Hematopoietic multipotent progenitor cell (in vitro differentiated cells): ENCODE data around the gene SEC23B. TPM values are rescaled to one million over a fixed set of nuclear protein-coding genes. Genes with fewer than 3 reads are reported as not detected.
"Not testable (repeated sequence)": the region's sequence is repeated elsewhere in the genome, so short reads cannot be mapped to it uniquely, and the experiment has no call there.

Experiments
- DNase-seq, 3 donors: peaks; one replicate each; pipeline ENCODE4 v3.0.0-alpha.2; 2011 to 2015; ENCODE audit warnings: low read depth in 2 of 3, low spot score in 2 of 3
- total RNA-seq: library from RNA; depleted of rRNA; stranded (reverse); fragments of >200 nt; gene quantifications from one replicate; pipeline ENCODE4 v1.2.3, GENCODE V29; 2012

Gene SEC23B
- 53.1 TPM for total RNA-seq

DNA sequence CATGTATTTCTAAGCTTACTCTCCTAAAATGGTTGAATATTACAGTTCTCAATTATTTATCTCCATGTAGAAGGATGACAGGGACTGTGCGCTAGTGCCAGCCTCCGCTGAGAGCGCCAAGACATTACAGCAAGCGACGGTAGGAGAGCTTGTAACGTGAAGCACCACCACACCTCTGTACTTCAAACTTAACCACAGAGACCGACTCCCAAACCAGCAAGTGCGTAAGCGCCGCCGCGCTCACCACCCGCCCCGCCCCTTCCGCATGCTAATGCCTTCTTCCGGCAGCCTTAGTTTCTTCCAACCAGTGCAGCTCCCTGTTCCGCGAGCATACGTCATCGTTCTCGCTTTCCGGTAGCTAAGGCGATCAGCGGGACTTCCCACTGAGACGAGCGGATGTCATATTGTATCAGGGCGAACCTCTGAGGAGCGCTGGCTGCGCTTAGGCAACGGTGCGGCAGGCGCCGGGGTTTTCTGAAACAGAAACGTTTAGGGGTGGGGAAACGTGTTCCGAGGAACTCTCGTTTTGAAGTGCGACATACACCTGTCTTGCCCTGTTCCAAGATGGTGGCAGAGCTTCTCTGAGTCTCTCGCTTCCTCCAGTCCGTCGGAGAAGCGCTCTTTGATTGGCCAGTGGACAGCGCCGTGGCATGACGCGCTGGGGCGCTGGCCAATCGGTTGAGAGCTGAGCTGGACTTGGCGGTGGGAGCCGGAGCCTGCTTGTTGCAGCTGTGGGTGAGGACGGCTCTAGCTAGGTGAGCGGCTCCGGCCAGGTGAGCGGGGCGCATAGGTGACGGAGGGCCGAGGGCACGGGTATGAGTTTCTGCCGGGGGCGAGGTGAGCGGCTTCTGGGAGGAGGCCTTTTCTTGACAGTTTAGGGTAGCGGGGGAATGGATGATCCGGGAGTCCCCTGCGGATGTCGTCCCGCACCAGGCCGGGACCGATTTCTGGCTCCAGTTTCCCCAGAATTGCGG is at the start of gene SEC23B:
Gene SEC23B, plus strand, starts transcription at position 723 of the 974 bp plus-strand sequence. CDS start 2,896 bp downstream, outside the sequence.
- DNase-seq: peak; percentile 95 to 98 (median 98)

DNA sequence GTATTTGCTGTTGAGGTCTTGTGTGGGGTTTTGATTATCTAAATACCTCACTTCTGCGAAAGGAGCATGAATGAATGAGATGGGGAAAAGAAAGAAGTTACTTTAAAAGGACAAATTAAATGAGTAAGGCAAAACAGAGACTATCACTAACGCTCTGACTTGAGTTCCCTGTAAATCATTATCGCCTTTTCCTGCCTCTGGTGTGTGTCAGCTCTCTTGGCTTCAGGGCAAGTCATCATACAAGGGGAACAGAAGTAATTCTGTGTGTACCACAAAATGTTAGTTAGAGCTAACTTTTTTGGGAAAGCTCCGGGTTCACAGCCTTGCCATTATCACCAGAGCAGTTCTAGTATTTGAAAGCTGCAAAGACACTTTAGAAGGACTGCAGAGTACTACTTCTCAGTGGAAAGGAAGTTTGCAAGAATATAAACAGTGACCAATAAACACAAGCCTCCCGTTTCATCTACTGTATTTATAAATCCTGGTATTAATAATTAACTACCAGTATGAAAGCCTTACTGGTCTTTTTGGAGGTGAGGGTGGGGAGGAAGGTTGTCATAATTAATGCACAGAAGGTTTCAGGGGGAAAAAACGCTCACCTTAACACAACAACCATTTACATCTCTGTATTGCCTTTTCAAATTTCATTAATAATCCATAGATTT is 42.1 kb upstream of the SEC23B start:
- no peak for DNase-seq

DNA sequence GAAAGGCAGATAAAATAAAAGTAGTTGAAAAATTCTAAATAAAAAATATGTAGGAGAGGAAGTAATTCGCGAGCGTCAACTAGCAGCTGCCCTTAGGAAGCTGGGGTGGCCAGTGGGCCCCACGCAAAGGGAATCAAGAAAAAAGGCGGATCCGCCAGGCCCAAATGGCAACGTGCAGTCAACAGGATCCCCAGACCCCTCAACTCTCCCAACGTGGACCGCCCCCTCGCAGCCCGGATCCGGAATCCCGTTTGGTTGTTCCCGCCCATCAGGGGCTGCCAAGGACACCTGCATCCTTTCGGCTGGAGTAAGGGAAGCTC is 41.2 kb upstream of the SEC23B start:
- DNase-seq: no peak

DNA sequence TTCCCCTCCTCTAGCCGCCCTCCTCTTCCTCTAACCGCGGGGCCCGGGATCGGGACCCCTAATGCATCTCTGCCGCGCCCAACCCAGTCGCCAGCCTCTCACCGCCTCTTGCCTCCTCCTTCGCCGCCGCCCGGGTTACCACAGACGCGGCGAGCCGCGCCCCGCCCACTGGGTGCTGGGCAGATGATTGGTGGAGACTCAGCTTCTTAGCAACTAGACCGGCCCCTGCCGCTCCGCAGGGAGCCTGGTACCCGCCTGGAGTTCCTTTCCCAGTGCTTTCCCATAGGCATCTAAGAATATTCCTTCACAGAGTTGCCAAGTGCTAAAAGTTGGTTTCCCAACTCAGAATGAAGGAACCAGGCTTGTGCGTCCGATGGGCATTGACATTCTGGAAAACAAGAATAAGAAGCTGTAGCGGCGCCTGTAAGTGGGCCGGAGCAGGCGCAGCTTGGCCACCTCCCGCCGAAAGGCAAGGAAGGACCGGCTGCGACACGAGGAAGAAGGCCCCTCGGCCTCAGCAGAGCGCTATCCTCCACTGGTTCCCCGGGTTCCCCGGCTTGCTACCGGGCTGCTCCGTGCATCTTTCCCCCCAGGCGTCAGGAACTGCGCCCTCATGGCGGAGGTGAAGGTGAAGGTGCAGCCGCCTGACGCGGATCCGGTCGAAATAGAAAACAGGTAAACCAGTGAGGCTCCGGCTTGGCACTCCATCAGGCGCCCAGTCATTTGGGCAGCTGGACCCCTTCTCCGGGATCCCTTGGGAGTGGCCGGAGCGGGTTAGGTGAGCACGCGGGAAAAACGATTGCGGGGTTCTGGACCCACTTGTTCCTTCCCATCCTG is 40.6 kb upstream of the SEC23B start, which contains the start of the genes DZANK1 and POLR3F:
Gene DZANK1, minus strand, starts transcription at position 137 of the 837 bp plus-strand sequence. CDS start 1,672 bp downstream, outside the sequence.
Gene POLR3F, plus strand, starts transcription at position 497 of the 837 bp plus-strand sequence. Its CDS starts 117 bp downstream, at position 614.
- DNase-seq: peak; percentile 80 to 96 (median 92)

DNA sequence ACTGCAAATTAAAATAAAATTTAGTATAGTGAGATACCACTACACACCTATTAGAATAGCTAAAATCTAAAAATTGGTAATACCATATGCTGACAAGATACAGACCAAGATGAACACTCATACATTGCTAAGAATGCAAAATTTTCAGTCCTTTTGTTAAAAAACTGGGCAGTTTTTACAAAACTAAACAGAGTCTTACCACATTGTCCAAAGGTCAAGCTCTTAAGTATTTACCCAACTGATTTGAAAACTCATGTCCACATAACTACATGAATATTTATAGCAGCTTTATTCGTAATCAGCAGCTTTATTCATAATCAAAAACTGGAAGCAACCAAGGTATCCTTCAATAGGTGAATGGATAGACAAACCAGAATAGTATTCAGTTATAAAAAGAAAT is 30.5 kb upstream of the SEC23B start:
- DNase-seq: no peak

DNA sequence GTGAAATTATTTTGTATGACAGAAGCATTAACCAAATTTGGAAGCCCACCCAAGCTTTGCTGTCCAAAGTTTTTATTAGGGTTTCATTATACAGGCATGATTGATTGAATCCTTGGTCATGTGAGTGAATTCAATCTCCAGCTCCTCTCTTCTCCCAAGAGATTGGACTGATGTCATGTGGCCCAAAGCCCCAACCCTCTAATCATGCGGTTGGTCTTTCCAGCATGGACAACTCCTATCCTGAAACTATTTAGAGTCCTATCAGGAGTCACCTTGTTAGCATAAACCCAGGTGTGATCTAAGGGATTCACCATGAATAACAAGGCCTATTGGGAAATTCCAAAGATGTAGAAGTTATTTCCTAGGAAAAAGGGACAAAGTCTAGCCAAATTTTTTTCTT is 29.9 kb upstream of the SEC23B start:
- DNase-seq: no peak

DNA sequence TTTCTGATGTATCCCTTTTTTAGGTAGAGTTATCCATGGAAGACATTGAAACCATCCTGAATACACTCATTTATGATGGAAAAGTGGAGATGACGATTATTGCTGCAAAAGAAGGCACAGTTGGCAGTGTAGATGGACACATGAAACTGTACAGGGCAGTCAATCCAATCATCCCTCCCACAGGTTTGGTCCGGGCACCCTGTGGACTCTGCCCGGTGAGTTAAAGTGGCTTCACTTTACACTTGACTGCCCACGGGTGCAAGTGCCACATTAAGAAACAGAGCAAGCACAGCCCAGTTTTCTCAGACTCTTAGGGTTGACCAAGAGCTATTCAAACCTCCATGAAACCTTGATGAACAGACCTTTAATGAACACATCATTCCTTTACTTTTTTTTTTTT is 26.1 kb upstream of the SEC23B start:
- no peak for DNase-seq

DNA sequence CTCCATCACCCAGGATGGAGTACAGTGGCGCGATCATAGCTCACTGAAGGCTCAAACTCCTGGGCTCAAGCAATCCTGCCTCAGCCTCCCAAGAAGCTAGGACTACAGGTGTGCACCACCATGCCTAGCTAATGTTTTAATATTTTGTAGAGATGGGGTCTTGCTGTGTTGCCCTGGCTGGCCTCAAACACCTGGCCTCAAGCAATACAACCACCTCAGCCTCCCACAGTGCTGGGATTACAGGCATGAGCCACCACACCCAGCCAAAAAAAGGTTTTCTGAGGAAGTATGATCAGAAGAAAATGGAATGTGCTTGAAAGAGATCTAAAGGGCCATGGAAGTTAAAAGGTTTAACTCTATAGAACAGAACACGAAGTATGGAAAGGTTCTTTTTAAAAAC is 19.4 kb upstream of the SEC23B start:
- DNase-seq: no peak

DNA sequence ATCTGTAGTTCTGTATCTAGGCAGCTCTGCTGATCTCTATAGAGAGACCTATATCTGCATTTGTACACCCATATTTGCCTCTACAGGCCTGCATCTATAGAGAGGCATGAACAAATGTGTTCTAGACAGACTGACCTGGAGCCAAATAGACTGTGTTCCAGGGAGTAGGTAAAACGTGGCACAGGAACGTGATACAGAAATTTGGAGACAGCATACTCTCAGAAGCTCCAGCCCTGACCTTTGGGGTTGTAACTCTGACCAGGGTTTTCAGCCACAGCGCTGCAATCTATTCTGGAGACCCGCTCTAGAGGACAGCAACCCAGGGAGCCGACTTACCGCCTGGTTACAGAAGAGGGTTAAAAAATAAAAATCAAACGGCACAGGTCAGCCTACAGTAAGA is 11.7 kb upstream of the SEC23B start:
- DNase-seq: no peak

DNA sequence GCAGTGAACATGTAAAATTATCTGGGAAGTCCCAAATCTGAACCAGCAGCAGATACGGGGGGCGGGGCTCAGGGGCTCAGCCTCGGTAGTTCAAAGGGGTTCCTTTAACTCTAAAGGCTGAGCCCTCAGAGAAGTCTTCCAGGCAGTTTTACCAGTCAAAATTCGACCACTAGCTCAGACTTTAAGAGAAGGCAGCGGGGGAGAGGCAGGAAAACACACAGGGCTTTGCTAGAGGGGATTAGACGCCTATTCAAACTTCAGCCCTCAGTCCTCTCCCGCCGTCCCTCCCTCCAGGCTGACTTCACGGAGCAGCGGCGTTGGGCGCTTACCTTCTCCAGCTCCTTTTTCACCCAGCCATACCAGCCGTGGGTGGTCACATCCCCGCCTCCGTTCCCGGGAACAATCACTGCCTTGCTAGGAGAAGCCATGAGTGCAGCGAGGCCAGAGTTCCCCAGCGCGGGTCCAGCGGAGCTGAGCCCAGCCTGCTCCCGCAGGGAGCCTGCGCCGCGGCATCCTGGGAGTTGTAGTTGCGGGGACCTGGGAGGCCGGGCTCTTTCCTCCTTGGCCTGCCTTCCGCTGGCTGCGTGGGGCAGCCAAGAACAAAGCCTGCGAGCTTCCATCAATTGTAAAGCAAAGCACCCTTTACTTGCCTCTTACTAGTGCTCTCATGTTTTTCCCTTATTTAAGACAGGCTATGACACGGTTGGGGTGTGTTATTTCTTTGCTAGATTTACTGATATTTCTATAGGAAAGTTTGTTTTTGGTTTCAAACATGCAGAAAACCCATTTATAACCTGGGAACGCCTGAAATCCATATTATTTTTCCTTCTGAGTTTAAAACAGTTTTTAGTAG is 10.8 kb upstream of the SEC23B start, which contains the start of gene RBBP9:
Gene RBBP9, minus strand, starts transcription at position 486 of the 853 bp plus-strand sequence. Its CDS starts 58 bp downstream, at position 428.
- DNase-seq: peak; percentile 49 to 71 (median 66)

DNA sequence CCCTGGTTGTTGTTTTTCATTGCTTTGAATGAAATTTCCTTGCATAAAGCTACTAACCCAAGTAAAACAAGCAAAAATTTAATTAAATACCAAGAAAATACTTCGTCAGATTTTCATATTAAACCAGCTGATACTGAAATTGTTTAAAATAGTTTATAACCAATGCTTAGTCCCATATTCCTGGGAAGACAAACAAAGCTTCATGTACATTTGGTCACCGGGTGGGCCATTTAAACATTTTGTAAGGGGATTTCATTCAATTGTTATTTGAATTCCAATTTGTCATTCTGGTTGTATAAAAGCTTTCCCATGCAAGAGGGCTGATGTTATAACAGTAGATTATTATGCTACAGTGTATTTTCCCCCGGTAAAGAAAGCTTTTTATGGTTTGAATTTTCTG is 10.1 kb upstream of the SEC23B start:
- DNase-seq: no peak

DNA sequence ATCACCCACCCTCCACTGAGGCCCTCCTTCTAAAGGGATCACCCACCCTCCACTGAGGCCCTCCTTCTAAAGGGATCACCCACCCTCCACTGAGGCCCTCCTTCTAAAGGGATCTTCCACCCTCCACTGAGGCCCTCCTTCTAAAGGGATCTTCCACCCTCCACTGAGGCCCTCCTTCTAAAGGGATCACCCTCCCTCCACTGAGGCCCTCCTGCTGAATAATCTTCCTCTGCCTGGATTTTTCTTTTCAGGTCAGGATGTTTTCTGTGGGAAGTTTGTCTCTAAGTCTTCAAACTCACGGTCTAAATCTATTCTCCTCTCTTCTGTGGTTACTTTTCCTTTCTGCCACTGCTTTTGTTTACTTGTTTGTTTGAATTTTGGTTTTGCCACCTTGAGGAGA is 6.1 kb upstream of the SEC23B start:
- not testable (repeated sequence) for DNase-seq

DNA sequence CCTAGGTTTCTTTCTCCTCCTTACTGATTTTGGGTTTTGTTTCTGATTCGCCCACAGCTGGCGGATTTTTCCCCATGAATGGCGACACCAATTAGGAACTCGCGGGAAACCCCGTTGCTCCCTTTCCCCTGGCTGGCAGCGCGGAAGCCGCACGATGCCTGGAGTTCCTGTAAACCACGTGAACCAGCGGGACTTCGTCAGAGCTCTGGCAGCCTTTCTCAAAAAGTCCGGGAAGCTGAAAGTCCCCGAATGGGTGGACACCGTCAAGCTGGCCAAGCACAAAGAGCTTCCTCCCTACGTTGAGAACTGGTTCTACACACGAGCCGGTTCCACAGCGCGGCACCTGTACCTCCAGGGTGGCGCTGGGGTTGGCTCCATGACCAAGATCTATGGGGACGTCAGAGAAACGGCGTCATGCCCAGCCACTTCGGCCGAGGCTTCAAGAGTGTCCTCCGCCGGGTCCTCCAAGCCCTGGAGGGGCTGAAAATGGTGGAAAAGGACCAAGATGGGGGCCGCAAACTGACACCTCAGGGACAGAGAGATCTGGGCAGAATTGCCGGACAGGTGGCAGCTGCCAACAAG is 3.2 kb upstream of the SEC23B start:
- DNase-seq: no peak

DNA sequence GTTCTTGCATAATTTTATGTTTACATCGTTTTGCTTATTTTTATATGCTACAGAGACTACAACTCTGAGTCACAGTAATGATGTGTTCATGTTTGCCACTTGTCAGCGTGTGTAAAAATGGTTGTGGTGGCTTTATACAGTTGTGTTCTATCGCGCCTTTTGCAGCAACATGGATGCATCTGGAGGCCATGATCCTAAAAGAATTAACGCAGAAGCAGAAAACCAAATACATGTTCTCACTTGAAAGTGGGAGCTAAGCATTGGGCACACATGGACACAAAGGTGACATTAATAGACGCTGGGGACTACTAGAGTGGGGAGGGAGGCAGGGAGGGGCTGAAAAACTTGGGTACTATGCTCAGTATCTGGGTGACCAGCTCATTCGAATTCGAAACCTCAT is 996 bp upstream of the SEC23B start:
- DNase-seq: peak in 2 of 3 donors; percentile 2 to 5

DNA sequence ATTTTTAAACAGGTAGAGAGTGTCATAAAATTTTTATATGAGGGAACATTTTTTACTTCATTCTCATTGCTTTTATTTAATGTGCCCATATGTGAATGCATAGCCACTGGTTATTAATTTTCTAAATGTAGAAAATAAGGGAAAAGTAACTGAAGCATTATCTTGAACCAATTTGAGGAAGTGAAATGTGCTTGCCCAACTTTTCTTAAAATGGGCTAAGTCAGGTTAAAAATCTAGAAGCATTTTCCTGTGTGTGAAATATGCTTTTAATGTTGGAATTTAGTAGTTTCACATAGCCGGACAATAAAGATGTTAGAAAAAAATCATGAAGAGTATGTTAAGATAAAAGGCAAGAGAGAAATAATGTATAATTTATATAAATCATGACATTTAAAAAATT is 3.8 kb downstream of the SEC23B start:
- DNase-seq: no peak

DNA sequence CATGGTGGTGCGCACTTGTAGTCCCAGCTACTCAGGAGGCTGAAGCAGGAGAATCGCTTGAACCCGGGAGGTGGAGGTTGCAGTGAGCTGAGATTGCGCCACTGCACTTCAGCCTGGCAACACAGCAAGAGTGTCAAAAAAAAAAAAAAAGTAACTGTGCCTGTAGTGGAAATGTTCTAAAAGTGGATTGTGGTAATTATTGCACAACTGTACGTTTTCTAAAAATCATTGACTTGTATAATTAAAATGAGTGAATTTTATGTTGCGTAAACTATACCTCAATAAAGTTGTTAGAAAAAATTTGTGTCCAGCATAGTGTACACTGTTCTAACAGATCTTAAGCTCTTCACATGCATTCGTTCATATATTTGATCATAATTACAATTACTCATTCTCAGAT is 5.5 kb downstream of the SEC23B start:
- DNase-seq: no peak

DNA sequence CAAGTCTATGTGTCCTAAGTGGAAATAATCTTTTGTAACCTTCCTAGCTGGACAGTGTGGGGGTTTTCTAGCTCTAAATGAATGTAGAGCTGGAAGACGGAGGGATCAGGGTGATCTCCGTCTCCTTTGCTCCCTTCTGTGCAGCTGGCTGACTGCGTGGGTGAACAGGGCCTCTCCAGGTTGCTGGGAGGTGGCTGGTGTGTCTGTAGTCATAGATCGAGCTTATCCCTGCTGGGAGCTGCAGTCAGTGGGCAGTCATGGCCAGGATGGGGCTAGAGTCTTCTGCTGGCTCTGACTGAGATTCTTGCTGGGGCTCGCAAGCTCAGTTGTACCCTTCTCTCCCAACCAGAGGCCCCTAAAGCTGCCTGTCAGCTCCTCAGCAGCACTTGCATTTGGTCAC is 6.4 kb downstream of the SEC23B start:
- DNase-seq: no peak

DNA sequence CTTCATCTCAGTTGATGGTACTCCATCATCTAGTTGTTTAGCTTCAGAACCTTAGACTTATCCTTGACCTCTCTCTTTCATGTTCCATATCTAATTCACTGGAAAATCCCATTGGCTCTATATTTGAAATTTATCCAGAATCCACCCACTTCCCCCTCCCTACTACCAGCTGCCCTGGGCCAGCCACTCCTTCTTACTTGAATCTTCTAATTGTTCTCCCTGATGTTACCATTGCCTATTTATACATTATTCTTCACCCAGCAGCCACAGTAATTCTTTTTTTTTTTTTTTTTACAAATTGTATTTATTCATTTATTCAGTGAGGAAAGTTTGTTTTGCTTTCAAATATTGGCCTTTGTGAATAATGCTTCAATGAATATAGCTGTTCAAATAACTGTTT is 8.2 kb downstream of the SEC23B start:
- no peak for DNase-seq

DNA sequence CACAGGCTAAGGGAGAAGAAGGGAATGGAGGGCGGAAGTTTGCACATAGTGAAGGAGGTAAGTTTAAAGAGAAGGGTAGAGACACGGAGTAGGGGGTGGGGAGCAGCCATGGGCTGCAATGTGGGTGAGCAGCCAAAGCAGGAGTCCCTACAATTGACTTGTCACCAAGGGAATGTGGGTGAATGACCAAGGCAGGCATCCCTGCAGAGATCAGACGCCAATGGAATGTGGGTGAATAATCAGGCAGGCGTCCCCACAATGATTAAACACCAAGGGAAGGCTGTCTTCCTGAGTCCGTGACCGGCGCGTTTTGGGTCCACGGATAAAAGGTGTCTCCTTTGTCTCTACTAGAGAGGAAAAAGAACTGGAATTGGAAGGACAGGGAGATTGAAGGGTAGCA is 14.3 kb downstream of the SEC23B start:
- DNase-seq: not testable (repeated sequence)
